Activated CD8-positive, alpha-beta memory T cell treated with anti-CD3 and anti-CD28 coated beads for 36 hours (primary cell): ENCODE data around the gene PLAAT5. TPM values are rescaled to one million over a fixed set of nuclear protein-coding genes. Genes with fewer than 3 reads are reported as not detected.
"Not testable (repeated sequence)": the region's sequence is repeated elsewhere in the genome, so short reads cannot be mapped to it uniquely, and the experiment has no call there.

Source experiments
- CTCF ChIA-PET: fragments of 350-600 bp; sonication (Branson Sonifier 250); formaldehyde crosslinking; loops from one replicate; lab custom pipeline; 2021; ENCODE audit warnings: antibody characterized with exemption; lab: Charles Lee
- POLR2A ChIA-PET: fragments of 350-600 bp; sonication (Branson Sonifier 250); formaldehyde crosslinking; loops from one replicate; lab custom pipeline; 2021; ENCODE audit warnings: antibody characterized with exemption; lab: Charles Lee
- total RNA-seq, 2 experiments: library from RNA; stranded (reverse); gene quantifications; one replicate each; pipeline ENCODE4 v1.2.3, GENCODE V29; 2021

The PLAAT5 gene
- under 1 TPM; 0.25 to 0.40 TPM for total RNA-seq

GRCh38 chr11:63490551-63491239 lies at the start of gene PLAAT5:
Gene PLAAT5, minus strand, starts transcription at chr11:63491167. Its CDS starts 133 bp downstream, at chr11:63491034.
- ChIA-PET CTCF (interaction anchor here (0.6 to 2.3 kb wide), 6 partner anchors 10 to 547 kb away, joined by 3 to 11 read pairs (median 6); partner anchors contain the start of gene PLAAT4), POLR2A (no interaction called here)

- ChIA-PET POLR2A (interaction anchor here (0.8 to 2.0 kb wide), 5 partner anchors 14 to 29 kb away, joined by 4 to 15 read pairs (median 6); partner anchors contain the start of gene PLAAT2), CTCF (interaction anchor here (0.8 to 4.3 kb wide), 5 partner anchors 10 to 92 kb away, joined by 3 to 34 read pairs (median 5); partner anchors contain the start of gene PLAAT5)
Observed at GRCh38 chr11:63537293-63538101, 46.5 kb upstream of the PLAAT5 start.

- ChIA-PET POLR2A (interaction anchor here (0.8 to 2.0 kb wide), 6 partner anchors 15 to 31 kb away, joined by 4 to 15 read pairs (median 5); partner anchors contain the start of gene PLAAT2), CTCF (interaction anchor here (0.8 to 4.3 kb wide), 5 partner anchors 10 to 93 kb away, joined by 3 to 34 read pairs (median 5); partner anchors contain the start of gene PLAAT5)
Observed at GRCh38 chr11:63536669-63537292, 45.8 kb upstream of the PLAAT5 start, which contains the start of gene PLAAT4. Gene PLAAT4, plus strand, starts transcription at chr11:63536808. Its CDS starts 61 bp downstream, at chr11:63536869.

- ChIA-PET POLR2A (interaction anchor here (0.6 to 2.0 kb wide), 5 partner anchors 16 to 31 kb away, joined by 4 to 15 read pairs (median 6); no protein-coding TSS in a partner anchor), CTCF (interaction anchor here (0.8 to 4.3 kb wide), 2 partner anchors 17 to 36 kb away, joined by 3 to 34 read pairs; no protein-coding TSS in a partner anchor)
Observed at GRCh38 chr11:63535734-63536133, 44.8 kb upstream of the PLAAT5 start.

- ChIA-PET CTCF (interaction anchor here (0.6 to 4.3 kb wide), 3 partner anchors 11 to 98 kb away, joined by 3 to 34 read pairs (median 4); no protein-coding TSS in a partner anchor), POLR2A (interaction anchor here (0.6 to 1.2 kb wide), 4 partner anchors 17 to 32 kb away, joined by 4 to 7 read pairs (median 5); no protein-coding TSS in a partner anchor)
Observed at GRCh38 chr11:63534895-63535461, 44.0 kb upstream of the PLAAT5 start.

- ChIA-PET CTCF (no interaction called here), POLR2A (interaction anchor here (1.3 kb wide), 1 partner anchor 18 kb away, joined by 3 read pairs; no protein-coding TSS in a partner anchor)
Observed at GRCh38 chr11:63534076-63534475, 43.1 kb upstream of the PLAAT5 start.

- POLR2A ChIA-PET: interaction anchor here (1.3 kb wide), 1 partner anchor 19 kb away, joined by 3 read pairs; no protein-coding TSS in a partner anchor
Observed at GRCh38 chr11:63532799-63533475, 42.0 kb upstream of the PLAAT5 start.

GRCh38 chr11:63532117-63532516 lies 41.1 kb upstream of the PLAAT5 start:
- CTCF ChIA-PET: interaction anchor here (0.9 kb wide), 1 partner anchor 63 kb away, joined by 3 read pairs; no protein-coding TSS in a partner anchor
- POLR2A ChIA-PET: no interaction called here

More at GRCh38 chr11:63532799-63533475, 42.0 kb upstream of the PLAAT5 start:
- CTCF ChIA-PET: no interaction called here

- ChIA-PET POLR2A (interaction anchor here (0.6 kb wide), 1 partner anchor 21 kb away, joined by 8 read pairs; no protein-coding TSS in a partner anchor), CTCF (interaction anchor here (0.9 kb wide), 1 partner anchor 62 kb away, joined by 3 read pairs; no protein-coding TSS in a partner anchor)
Observed at GRCh38 chr11:63531074-63531792, 40.3 kb upstream of the PLAAT5 start.

- CTCF ChIA-PET: interaction anchor here (1.2 kb wide), 1 partner anchor 52 kb away, joined by 3 read pairs; no protein-coding TSS in a partner anchor
Observed at GRCh38 chr11:63530021-63530420, 39.1 kb upstream of the PLAAT5 start.

GRCh38 chr11:63529373-63529772 lies 38.4 kb upstream of the PLAAT5 start:
- POLR2A ChIA-PET: not testable (repeated sequence)
- CTCF ChIA-PET: interaction anchor here (1.2 kb wide), 1 partner anchor 51 kb away, joined by 3 read pairs; no protein-coding TSS in a partner anchor

More at GRCh38 chr11:63530021-63530420, 39.1 kb upstream of the PLAAT5 start:
- POLR2A ChIA-PET: no interaction called here

GRCh38 chr11:63528729-63529278 lies 37.8 kb upstream of the PLAAT5 start:
- POLR2A ChIA-PET: not testable (repeated sequence)
- CTCF ChIA-PET: interaction anchor here (1.2 kb wide), 1 partner anchor 50 kb away, joined by 3 read pairs; no protein-coding TSS in a partner anchor

GRCh38 chr11:63528156-63528555 lies 37.2 kb upstream of the PLAAT5 start:
- POLR2A ChIA-PET, CTCF ChIA-PET: not testable (repeated sequence)

GRCh38 chr11:63527667-63528066 lies 36.7 kb upstream of the PLAAT5 start:
- ChIA-PET CTCF (interaction anchor here (0.6 kb wide), 1 partner anchor 35 kb away, joined by 4 read pairs; no protein-coding TSS in a partner anchor), POLR2A (no interaction called here)

GRCh38 chr11:63523151-63523550 lies 32.2 kb upstream of the PLAAT5 start:
- POLR2A ChIA-PET: no interaction called here

GRCh38 chr11:63521896-63522295 lies 30.9 kb upstream of the PLAAT5 start:
- ChIA-PET POLR2A (no interaction called here), CTCF (no interaction called here)

More at GRCh38 chr11:63523151-63523550, 32.2 kb upstream of the PLAAT5 start:
- CTCF ChIA-PET: no interaction called here
